ENCODE measurements around the gene SEC14L3.

- TF ChIP-seq GATA3 (IDR thresholded peaks at IDR 0.05; ENCODE audit: low read depth, low read length) (no peak), GATA2 (IDR thresholded peaks at IDR 0.05; ENCODE audit: low read depth, low read length) (no peak)
Observed at GRCh38 chr22:30413001-30413400, 58.8 kb downstream of the SEC14L3 start.
